HepG2 (cell line): ENCODE measurements around the gene CAMTA2. TPM values are rescaled to one million over a fixed set of nuclear protein-coding genes. Genes with fewer than 3 reads are reported as not detected.
A peak's percentile ranks its signal among the peaks of the same experiment; 100 is the strongest.

ENCODE experiments used
- ATF7-NPFF ChIP-seq: sonication (generic); formaldehyde crosslinking; IDR thresholded peaks from 2 replicates; pipeline ENCODE4 v1.8.1; 2023; ENCODE audit warnings: mild to moderate bottlenecking, low read depth, missing genetic modification reagents, moderate library complexity
- CBX1 ChIP-seq: IDR thresholded peaks from one replicate; pipeline ENCODE4 v1.6.1; 2016; ENCODE audit warnings: antibody characterized with exemption, low read depth
- CENPBD1 ChIP-seq: sonication (generic); formaldehyde crosslinking; IDR thresholded peaks from 2 replicates; pipeline ENCODE4 v1.8.0; 2022; ENCODE audit warnings: missing genetic modification reagents, low read depth, mild to moderate bottlenecking, borderline replicate concordance
- EP300 ChIP-seq, 3 experiments: sonication (generic) in 1 of 3; formaldehyde crosslinking in 1 of 3; IDR thresholded peaks; 2 replicates each; pipeline versions ENCODE4 v1.5.1 to v1.6.1; 2011 to 2020; ENCODE audit warnings: low read depth in 2 of 3, low read length in 2 of 3, borderline replicate concordance in 1 of 3, improper control_type of control experiment in 1 of 3, mild to moderate bottlenecking in 1 of 3, missing genetic modification reagents in 1 of 3, moderate library complexity in 1 of 3
- ETV5 ChIP-seq: IDR thresholded peaks from 2 replicates; pipeline ENCODE4 v1.6.1; 2018; ENCODE audit warnings: missing biosample characterization, missing genetic modification reagents, inconsistent platforms, borderline replicate concordance
- FOXO4 ChIP-seq: sonication (generic); formaldehyde crosslinking; conservative IDR thresholded peaks from 2 replicates; pipeline ENCODE4 v1.8.1; 2023; ENCODE audit warnings: missing genetic modification reagents
- HIC2 ChIP-seq: sonication (generic); formaldehyde crosslinking; IDR thresholded peaks from 2 replicates; pipeline ENCODE4 v1.9.0; 2022; ENCODE audit warnings: low read depth, missing genetic modification reagents
- ISX ChIP-seq: sonication (generic); formaldehyde crosslinking; conservative IDR thresholded peaks from 2 replicates; pipeline ENCODE4 v1.5.0; 2020; ENCODE audit warnings: missing genetic modification reagents
- KLF9 ChIP-seq: IDR thresholded peaks from 2 replicates; pipeline ENCODE4 v1.6.1; 2016; ENCODE audit warnings: low read depth
- NR2F6 ChIP-seq, 2 experiments: IDR thresholded peaks; 2 replicates each; pipeline ENCODE4 v1.6.1; 2016; ENCODE audit warnings: antibody characterized with exemption in 1 of 2, mild to moderate bottlenecking in 1 of 2
- PRDM15 ChIP-seq: sonication (generic); formaldehyde crosslinking; IDR thresholded peaks from 2 replicates; pipeline ENCODE4 v1.4.0; 2020; ENCODE audit warnings: missing genetic modification reagents
- RARA ChIP-seq: IDR thresholded peaks from 2 replicates; pipeline ENCODE4 v1.6.1; 2016; ENCODE audit warnings: missing genetic modification reagents, missing compliant biosample characterization
- SP4 ChIP-seq: sonication (generic); formaldehyde crosslinking; IDR thresholded peaks from 2 replicates; pipeline ENCODE4 v1.8.1; 2023; ENCODE audit warnings: mild to moderate bottlenecking, missing genetic modification reagents
- XRCC5 ChIP-seq: fragments of 200-400 bp; formaldehyde crosslinking; optimal IDR thresholded peaks from 2 replicates; pipeline ENCODE3; 2017; ENCODE audit warnings: mild to moderate bottlenecking, low read length
- ZBTB7A ChIP-seq: sonication (generic); formaldehyde crosslinking; IDR thresholded peaks from 2 replicates; pipeline ENCODE4 v1.8.0; 2022; ENCODE audit warnings: mild to moderate bottlenecking, missing genetic modification reagents
- ZFP36L2 ChIP-seq: sonication (generic); formaldehyde crosslinking; IDR thresholded peaks from 2 replicates; pipeline ENCODE4 v1.4.0; 2020; ENCODE audit warnings: missing genetic modification reagents
- ZNF382 ChIP-seq: sonication (generic); formaldehyde crosslinking; IDR thresholded peaks from 2 replicates; pipeline ENCODE4 v1.5.0; 2020; ENCODE audit warnings: missing genetic modification reagents, mild to moderate bottlenecking, borderline replicate concordance
- ZNF549 ChIP-seq: sonication (generic); formaldehyde crosslinking; IDR thresholded peaks from 2 replicates; pipeline ENCODE4 v1.5.0; 2020; ENCODE audit warnings: missing genetic modification reagents
- ZNF564 ChIP-seq: sonication (generic); formaldehyde crosslinking; IDR thresholded peaks from 2 replicates; pipeline ENCODE4 v1.8.1; 2023; ENCODE audit warnings: mild to moderate bottlenecking, missing genetic modification reagents
- polyA plus RNA-seq, 8 experiments: library from polyadenylated mRNA; depleted of rRNA in 3 of 8; stranded (reverse) in 7 of 8; unstranded in 1 of 8; fragments of >200 nt; fragmentation: Illumina TruSeq in 4 of 8; extraction: Trizol in 4 of 8; gene quantifications; 2 replicates each; pipeline versions ENCODE4 v1.2.1 to v1.2.3, GENCODE V29; 2011 to 2016; ENCODE audit warnings: low read depth in 4 of 8, missing spikeins in 1 of 8, mixed read lengths in 1 of 8; ENCODE audit not compliant: insufficient read depth in 1 of 8
- total RNA-seq, 5 experiments: library from RNA; depleted of rRNA; stranded (reverse); fragments of >200 nt; fragmentation: Illumina TruSeq; extraction: Trizol; gene quantifications; 2 replicates each; pipeline ENCODE4 v1.2.3, GENCODE V29; 2016; ENCODE audit warnings: low read depth in 1 of 5
- TF ChIP-seq, protein P1 (sequence below): sonication (generic); formaldehyde crosslinking; IDR thresholded peaks from 2 replicates; pipeline ENCODE4 v1.8.1; 2023; ENCODE audit warnings: missing genetic modification reagents, inconsistent platforms, borderline replicate concordance

CAMTA2 gene
- total and polyA plus RNA-seq, 2 of the 13 experiments (the other 11 are each of a cell fraction or from before 2014, with no cell fraction given) = 4.1 to 7.1 TPM

- TF ChIP-seq HIC2 (CRISPR knock-in tag) (no peak), ZNF549 (CRISPR knock-in tag) (no peak), ZNF564 (peak; percentile 88), EP300 (IDR thresholded peaks at IDR 0.05; ENCODE audit: low read depth in 2 of 2, low read length in 2 of 2) (peak in 1 of 2 experiments; percentile 51; a peak in 1 of 4 replicates), EP300 (CRISPR knock-in tag; IDR thresholded peaks at IDR 0.05; ENCODE audit: borderline replicate concordance) (peak; percentile 29; the same call in 1 of the 2 replicates), ZBTB7A (CRISPR knock-in tag) (peak; percentile 50; the same call in 1 of the 2 replicates), FOXO4 (CRISPR knock-in tag) (no peak), CBX1 (no peak), ZFP36L2 (CRISPR knock-in tag) (no peak), NR2F6 (IDR thresholded peaks at IDR 0.05) (peak; percentile 67), NR2F6 (CRISPR knock-in tag; IDR thresholded peaks at IDR 0.05) (peak; percentile 89), ISX (CRISPR knock-in tag) (peak; percentile 26; the same call in 1 of the 2 replicates), RARA (CRISPR knock-in tag) (peak; percentile 80), ATF7-NPFF (CRISPR knock-in tag) (no peak), XRCC5 (peak; percentile 9), CENPBD1 (no peak; the same call in 1 of the 2 replicates), SP4 (CRISPR knock-in tag) (peak; percentile 38; the same call in 1 of the 2 replicates), PRDM15 (CRISPR knock-in tag) (peak; percentile 35; the same call in 1 of the 2 replicates), KLF9 (CRISPR knock-in tag) (no peak), ETV5 (peak; percentile 71), ZNF382 (CRISPR knock-in tag) (no peak)
- TF ChIP-seq, protein P1, sequence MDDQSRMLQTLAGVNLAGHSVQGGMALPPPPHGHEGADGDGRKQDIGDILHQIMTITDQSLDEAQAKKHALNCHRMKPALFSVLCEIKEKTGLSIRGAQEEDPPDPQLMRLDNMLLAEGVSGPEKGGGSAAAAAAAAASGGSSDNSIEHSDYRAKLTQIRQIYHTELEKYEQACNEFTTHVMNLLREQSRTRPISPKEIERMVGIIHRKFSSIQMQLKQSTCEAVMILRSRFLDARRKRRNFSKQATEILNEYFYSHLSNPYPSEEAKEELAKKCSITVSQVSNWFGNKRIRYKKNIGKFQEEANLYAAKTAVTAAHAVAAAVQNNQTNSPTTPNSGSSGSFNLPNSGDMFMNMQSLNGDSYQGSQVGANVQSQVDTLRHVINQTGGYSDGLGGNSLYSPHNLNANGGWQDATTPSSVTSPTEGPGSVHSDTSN (CRISPR knock-in tag) = no peak
These were observed 38.0 kb downstream of the CAMTA2 start (continued) for GRCh38 chr17:4949321-4950074.
